WTC11 (cell line): Measurements from ENCODE around the gene WFDC12. TPM values are rescaled to one million over a fixed set of nuclear protein-coding genes. Genes with fewer than 3 reads are reported as not detected.

Experiments used
- ATAC-seq: fragments of 200-7000 bp; cut with Tn5 transposase; 2 replicates; pipeline ENCODE4 v1.10.0; 2021; ENCODE audit warnings: mild to moderate bottlenecking, moderate library complexity
- CTCF ChIA-PET: fragments of 300-600 bp; sonication (Branson Sonifier 250); formaldehyde crosslinking; loops from one replicate; lab custom pipeline; 2021; ENCODE audit warnings: antibody characterized with exemption; lab: Charles Lee
- POLR2A ChIA-PET: fragments of 350-600 bp; sonication (Branson Sonifier 250); formaldehyde crosslinking; loops from one replicate; lab custom pipeline; 2021; ENCODE audit warnings: antibody characterized with exemption; lab: Charles Lee
- DNase-seq: peaks from one replicate; pipeline ENCODE4 v3.0.0; 2021; ENCODE audit warnings: low spot score
- H3K27ac Mint-ChIP-seq: 2 replicates; pipeline ENCODE4 v1.8.0; 2021; ENCODE audit warnings: mixed read lengths
- H3K27me3 Mint-ChIP-seq: 2 replicates; pipeline ENCODE4 v1.8.0; 2021; ENCODE audit warnings: low read depth, mild to moderate bottlenecking, moderate library complexity, mixed read lengths
- H3K36me3 Mint-ChIP-seq: 2 replicates; pipeline ENCODE4 v1.8.0; 2021; ENCODE audit warnings: mixed read lengths
- H3K4me1 Mint-ChIP-seq: 2 replicates; pipeline ENCODE4 v1.8.0; 2022; ENCODE audit warnings: mixed read lengths
- H3K4me3 Mint-ChIP-seq: 2 replicates; pipeline ENCODE4 v1.8.0; 2021; ENCODE audit warnings: mild to moderate bottlenecking, moderate library complexity, mixed read lengths
- H3K9me3 Mint-ChIP-seq: 2 replicates; pipeline ENCODE4 v1.8.0; 2021; ENCODE audit warnings: mixed read lengths
- CBFB ChIP-seq: sonication (generic); formaldehyde crosslinking; IDR thresholded peaks from 2 replicates; pipeline ENCODE4 v1.8.1; 2022; ENCODE audit warnings: mild to moderate bottlenecking, low read depth, missing genetic modification reagents
- CREB1 ChIP-seq: sonication (generic); formaldehyde crosslinking; IDR thresholded peaks from 2 replicates; pipeline ENCODE4 v1.8.0; 2023; ENCODE audit warnings: mild to moderate bottlenecking, missing genetic modification reagents
- ELF4 ChIP-seq: sonication (generic); formaldehyde crosslinking; IDR thresholded peaks from 2 replicates; pipeline ENCODE4 v1.8.1; 2022; ENCODE audit warnings: low read depth, mild to moderate bottlenecking, moderate library complexity, missing genetic modification reagents
- FOXP1 ChIP-seq: sonication (generic); formaldehyde crosslinking; IDR thresholded peaks from 2 replicates; pipeline ENCODE4 v1.8.0; 2022; ENCODE audit warnings: missing genetic modification reagents, mild to moderate bottlenecking, moderate library complexity, borderline replicate concordance
- JAZF1 ChIP-seq: fragments of 250-450 bp; sonication (Bioruptor Pico); IDR thresholded peaks from 2 replicates; pipeline ENCODE4 v1.9.0; 2021; ENCODE audit warnings: moderate library complexity, mild to moderate bottlenecking, inconsistent platforms
- NFYB ChIP-seq: sonication (generic); formaldehyde crosslinking; conservative IDR thresholded peaks from 2 replicates; pipeline ENCODE4 v1.8.0; 2022; ENCODE audit warnings: low read depth, missing genetic modification reagents
- PRRX2 ChIP-seq: fragments of 250-450 bp; sonication (Bioruptor Pico); IDR thresholded peaks from 2 replicates; pipeline ENCODE4 v1.8.0; 2021; ENCODE audit warnings: mild to moderate bottlenecking
- TEAD1 ChIP-seq: sonication (generic); formaldehyde crosslinking; IDR thresholded peaks from 2 replicates; pipeline ENCODE4 v1.8.0; 2022; ENCODE audit warnings: mild to moderate bottlenecking, missing genetic modification reagents
- TEAD4 ChIP-seq: sonication (generic); formaldehyde crosslinking; IDR thresholded peaks from 2 replicates; pipeline ENCODE4 v1.8.0; 2022; ENCODE audit warnings: mild to moderate bottlenecking, missing genetic modification reagents
- TP53 ChIP-seq: sonication (generic); formaldehyde crosslinking; IDR thresholded peaks from 2 replicates; pipeline ENCODE4 v1.8.1; 2023; ENCODE audit warnings: mild to moderate bottlenecking, missing genetic modification reagents
- ZNF219 ChIP-seq: sonication (generic); formaldehyde crosslinking; IDR thresholded peaks from 2 replicates; pipeline ENCODE4 v1.8.0; 2023; ENCODE audit warnings: missing genetic modification reagents, mild to moderate bottlenecking, borderline replicate concordance
- ZNF423 ChIP-seq: fragments of 250-450 bp; sonication (Bioruptor Pico); IDR thresholded peaks from 2 replicates; pipeline ENCODE4 v2.1.2; 2022; ENCODE audit warnings: mild to moderate bottlenecking, moderate library complexity
- total RNA-seq: library from RNA; stranded (reverse); gene quantifications from 3 replicates; pipeline ENCODE4 v1.2.3, GENCODE V29; 2021
- TF ChIP-seq, protein P1 (sequence below): fragments of 250-450 bp; sonication (Bioruptor Pico); conservative IDR thresholded peaks from 2 replicates; pipeline ENCODE4 v1.9.0; 2021; ENCODE audit warnings: mild to moderate bottlenecking
- TF ChIP-seq, protein P2 (sequence below): sonication (generic); formaldehyde crosslinking; conservative IDR thresholded peaks from 2 replicates; pipeline ENCODE4 v1.8.1; 2023; ENCODE audit warnings: mild to moderate bottlenecking, low read depth, missing genetic modification reagents, moderate library complexity
- TF ChIP-seq, protein P3 (sequence below): fragments of 250-450 bp; sonication (Bioruptor Pico); IDR thresholded peaks from 2 replicates; pipeline ENCODE4 v2.1.2; 2022; ENCODE audit warnings: mild to moderate bottlenecking, moderate library complexity
- TF ChIP-seq, protein P4 (sequence below): fragments of 250-450 bp; sonication (Bioruptor Pico); IDR thresholded peaks from 2 replicates; pipeline ENCODE4 v1.9.0; 2021; ENCODE audit warnings: mild to moderate bottlenecking
- TF ChIP-seq, protein P5 (sequence below): sonication (generic); formaldehyde crosslinking; IDR thresholded peaks from 2 replicates; pipeline ENCODE4 v1.8.1; 2023; ENCODE audit warnings: mild to moderate bottlenecking, missing genetic modification reagents
- TF ChIP-seq, protein P6 (sequence below): sonication (generic); formaldehyde crosslinking; IDR thresholded peaks from 2 replicates; pipeline ENCODE4 v1.8.0; 2023; ENCODE audit warnings: mild to moderate bottlenecking, missing genetic modification reagents
- TF ChIP-seq, protein P7 (sequence below): sonication (generic); formaldehyde crosslinking; conservative IDR thresholded peaks from 2 replicates; pipeline ENCODE4 v1.8.1; 2022; ENCODE audit warnings: mild to moderate bottlenecking, missing genetic modification reagents
- TF ChIP-seq, protein P8 (sequence below): fragments of 250-450 bp; sonication (Bioruptor Pico); IDR thresholded peaks from 2 replicates; pipeline ENCODE4 v1.9.0; 2021; ENCODE audit warnings: moderate library complexity, mild to moderate bottlenecking, inconsistent platforms, borderline replicate concordance

Gene WFDC12
- total RNA-seq, 1 experiment from 2014 or later = not detected

DNA sequence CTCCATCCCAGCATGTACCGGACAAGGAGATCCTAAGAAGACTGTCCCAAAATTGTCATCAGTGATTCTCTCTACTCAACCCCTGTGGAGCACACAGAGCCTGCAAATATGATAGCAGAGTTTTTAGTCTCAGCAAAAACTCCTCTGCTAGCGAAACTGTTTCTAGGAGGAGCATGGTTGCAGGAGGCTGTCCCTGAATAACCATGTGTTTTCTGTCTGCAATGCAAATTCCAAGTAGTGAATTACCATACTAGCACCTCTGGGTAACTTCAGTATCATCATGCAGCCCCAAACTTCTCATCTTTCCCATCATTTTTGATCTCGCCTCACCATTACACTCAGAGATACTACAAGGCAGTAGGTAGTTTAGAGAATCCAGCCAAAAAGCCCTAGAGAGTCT is 24.8 kb upstream of the WFDC12 start:
- Mint-ChIP-seq H3K27ac (no peak overlapping the region), H3K27me3 (peaks cover 48% of the 10 kb centered on the region), H3K36me3 (no peaks in the 10 kb centered on the region), H3K4me1 (no peaks in the 10 kb centered on the region), H3K4me3 (no peak overlapping the region), H3K9me3 (no peaks in the 10 kb centered on the region)
- DNase-seq (no peak), ATAC-seq (no peak)
- TF ChIP-seq, protein P1, sequence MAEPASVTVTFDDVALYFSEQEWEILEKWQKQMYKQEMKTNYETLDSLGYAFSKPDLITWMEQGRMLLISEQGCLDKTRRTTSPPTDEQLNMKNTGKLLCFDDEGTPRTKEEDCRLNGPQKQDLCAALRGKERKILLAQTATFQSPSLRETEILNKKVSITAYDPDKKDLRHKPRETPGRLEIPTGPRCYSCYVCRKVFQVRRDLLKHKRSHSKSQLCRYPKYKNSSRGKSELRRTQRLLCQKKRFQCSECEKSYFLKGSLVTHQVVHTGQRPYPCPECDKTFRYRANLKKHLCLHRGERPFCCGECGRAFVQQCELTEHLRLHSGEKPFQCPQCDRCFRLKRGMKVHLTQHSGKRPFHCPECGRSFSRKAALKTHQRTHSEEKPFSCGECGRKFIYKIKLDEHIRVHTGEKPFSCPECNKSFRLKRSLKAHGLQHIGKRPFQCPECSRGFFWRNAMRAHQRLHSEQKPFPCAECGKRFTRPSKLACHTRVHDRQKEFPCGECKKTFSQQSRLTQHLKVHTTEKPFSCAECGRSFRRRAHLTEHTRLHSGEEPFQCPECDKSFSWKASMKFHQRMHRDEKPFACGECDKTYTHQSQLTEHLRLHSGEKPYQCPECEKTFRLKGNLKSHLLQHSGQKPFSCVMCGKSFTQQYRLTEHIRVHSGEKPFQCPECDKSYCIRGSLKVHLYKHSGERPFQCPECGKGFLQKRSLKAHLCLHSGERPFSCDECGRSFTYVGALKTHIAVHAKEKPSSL = no peak
- TF ChIP-seq TP53 (CRISPR knock-in tag) (no peak), CREB1 (no peak), ELF4 (CRISPR knock-in tag) (no peak), JAZF1 (CRISPR knock-in tag) (no peak), FOXP1 (no peak), NFYB (CRISPR knock-in tag) (no peak), TEAD1 (CRISPR knock-in tag) (no peak), CBFB (CRISPR knock-in tag) (no peak), PRRX2 (no peak), TEAD4 (CRISPR knock-in tag) (no peak), ZNF423 (CRISPR knock-in tag) (no peak), ZNF219 (no peak)
- TF ChIP-seq, protein P2, sequence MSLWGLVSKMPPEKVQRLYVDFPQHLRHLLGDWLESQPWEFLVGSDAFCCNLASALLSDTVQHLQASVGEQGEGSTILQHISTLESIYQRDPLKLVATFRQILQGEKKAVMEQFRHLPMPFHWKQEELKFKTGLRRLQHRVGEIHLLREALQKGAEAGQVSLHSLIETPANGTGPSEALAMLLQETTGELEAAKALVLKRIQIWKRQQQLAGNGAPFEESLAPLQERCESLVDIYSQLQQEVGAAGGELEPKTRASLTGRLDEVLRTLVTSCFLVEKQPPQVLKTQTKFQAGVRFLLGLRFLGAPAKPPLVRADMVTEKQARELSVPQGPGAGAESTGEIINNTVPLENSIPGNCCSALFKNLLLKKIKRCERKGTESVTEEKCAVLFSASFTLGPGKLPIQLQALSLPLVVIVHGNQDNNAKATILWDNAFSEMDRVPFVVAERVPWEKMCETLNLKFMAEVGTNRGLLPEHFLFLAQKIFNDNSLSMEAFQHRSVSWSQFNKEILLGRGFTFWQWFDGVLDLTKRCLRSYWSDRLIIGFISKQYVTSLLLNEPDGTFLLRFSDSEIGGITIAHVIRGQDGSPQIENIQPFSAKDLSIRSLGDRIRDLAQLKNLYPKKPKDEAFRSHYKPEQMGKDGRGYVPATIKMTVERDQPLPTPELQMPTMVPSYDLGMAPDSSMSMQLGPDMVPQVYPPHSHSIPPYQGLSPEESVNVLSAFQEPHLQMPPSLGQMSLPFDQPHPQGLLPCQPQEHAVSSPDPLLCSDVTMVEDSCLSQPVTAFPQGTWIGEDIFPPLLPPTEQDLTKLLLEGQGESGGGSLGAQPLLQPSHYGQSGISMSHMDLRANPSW (CRISPR knock-in tag) = no peak
- TF ChIP-seq, protein P3, sequence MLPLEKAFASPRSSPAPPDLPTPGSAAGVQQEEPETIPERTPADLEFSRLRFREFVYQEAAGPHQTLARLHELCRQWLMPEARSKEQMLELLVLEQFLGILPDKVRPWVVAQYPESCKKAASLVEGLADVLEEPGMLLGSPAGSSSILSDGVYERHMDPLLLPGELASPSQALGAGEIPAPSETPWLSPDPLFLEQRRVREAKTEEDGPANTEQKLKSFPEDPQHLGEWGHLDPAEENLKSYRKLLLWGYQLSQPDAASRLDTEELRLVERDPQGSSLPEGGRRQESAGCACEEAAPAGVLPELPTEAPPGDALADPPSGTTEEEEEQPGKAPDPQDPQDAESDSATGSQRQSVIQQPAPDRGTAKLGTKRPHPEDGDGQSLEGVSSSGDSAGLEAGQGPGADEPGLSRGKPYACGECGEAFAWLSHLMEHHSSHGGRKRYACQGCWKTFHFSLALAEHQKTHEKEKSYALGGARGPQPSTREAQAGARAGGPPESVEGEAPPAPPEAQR (CRISPR knock-in tag) = no peak
- TF ChIP-seq, protein P4, sequence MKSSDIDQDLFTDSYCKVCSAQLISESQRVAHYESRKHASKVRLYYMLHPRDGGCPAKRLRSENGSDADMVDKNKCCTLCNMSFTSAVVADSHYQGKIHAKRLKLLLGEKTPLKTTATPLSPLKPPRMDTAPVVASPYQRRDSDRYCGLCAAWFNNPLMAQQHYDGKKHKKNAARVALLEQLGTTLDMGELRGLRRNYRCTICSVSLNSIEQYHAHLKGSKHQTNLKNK (CRISPR knock-in tag) = no peak
- TF ChIP-seq, protein P5, sequence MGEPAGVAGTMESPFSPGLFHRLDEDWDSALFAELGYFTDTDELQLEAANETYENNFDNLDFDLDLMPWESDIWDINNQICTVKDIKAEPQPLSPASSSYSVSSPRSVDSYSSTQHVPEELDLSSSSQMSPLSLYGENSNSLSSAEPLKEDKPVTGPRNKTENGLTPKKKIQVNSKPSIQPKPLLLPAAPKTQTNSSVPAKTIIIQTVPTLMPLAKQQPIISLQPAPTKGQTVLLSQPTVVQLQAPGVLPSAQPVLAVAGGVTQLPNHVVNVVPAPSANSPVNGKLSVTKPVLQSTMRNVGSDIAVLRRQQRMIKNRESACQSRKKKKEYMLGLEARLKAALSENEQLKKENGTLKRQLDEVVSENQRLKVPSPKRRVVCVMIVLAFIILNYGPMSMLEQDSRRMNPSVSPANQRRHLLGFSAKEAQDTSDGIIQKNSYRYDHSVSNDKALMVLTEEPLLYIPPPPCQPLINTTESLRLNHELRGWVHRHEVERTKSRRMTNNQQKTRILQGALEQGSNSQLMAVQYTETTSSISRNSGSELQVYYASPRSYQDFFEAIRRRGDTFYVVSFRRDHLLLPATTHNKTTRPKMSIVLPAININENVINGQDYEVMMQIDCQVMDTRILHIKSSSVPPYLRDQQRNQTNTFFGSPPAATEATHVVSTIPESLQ = no peak
- TF ChIP-seq, protein P6, sequence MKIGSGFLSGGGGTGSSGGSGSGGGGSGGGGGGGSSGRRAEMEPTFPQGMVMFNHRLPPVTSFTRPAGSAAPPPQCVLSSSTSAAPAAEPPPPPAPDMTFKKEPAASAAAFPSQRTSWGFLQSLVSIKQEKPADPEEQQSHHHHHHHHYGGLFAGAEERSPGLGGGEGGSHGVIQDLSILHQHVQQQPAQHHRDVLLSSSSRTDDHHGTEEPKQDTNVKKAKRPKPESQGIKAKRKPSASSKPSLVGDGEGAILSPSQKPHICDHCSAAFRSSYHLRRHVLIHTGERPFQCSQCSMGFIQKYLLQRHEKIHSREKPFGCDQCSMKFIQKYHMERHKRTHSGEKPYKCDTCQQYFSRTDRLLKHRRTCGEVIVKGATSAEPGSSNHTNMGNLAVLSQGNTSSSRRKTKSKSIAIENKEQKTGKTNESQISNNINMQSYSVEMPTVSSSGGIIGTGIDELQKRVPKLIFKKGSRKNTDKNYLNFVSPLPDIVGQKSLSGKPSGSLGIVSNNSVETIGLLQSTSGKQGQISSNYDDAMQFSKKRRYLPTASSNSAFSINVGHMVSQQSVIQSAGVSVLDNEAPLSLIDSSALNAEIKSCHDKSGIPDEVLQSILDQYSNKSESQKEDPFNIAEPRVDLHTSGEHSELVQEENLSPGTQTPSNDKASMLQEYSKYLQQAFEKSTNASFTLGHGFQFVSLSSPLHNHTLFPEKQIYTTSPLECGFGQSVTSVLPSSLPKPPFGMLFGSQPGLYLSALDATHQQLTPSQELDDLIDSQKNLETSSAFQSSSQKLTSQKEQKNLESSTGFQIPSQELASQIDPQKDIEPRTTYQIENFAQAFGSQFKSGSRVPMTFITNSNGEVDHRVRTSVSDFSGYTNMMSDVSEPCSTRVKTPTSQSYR = no peak
- TF ChIP-seq, protein P7, sequence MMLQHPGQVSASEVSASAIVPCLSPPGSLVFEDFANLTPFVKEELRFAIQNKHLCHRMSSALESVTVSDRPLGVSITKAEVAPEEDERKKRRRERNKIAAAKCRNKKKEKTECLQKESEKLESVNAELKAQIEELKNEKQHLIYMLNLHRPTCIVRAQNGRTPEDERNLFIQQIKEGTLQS (CRISPR knock-in tag) = no peak
- TF ChIP-seq, protein P8, sequence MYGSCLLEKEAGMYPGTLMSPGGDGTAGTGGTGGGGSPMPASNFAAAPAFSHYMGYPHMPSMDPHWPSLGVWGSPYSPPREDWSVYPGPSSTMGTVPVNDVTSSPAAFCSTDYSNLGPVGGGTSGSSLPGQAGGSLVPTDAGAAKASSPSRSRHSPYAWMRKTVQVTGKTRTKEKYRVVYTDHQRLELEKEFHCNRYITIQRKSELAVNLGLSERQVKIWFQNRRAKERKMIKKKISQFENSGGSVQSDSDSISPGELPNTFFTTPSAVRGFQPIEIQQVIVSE (CRISPR knock-in tag) = no peak
- CTCF ChIA-PET = no interaction called here
- POLR2A ChIA-PET = no interaction called here
